Liver (tissue), 9 donors: ENCODE results near the gene IMMP1L. TPM values are rescaled to one million over a fixed set of nuclear protein-coding genes. Genes with fewer than 3 reads are reported as not detected.

Source experiments
- DNase-seq: peaks from one replicate; pipeline ENCODE4 v3.0.0-alpha.2; 2017; ENCODE audit warnings: low spot score
- H3K27ac ChIP-seq, 2 donors: one replicate each; pipeline ENCODE4 v1.7.0; 2013; ENCODE audit warnings: inconsistent platforms in 2 of 2, low read length in 2 of 2, control low read depth in 1 of 2, low read depth in 1 of 2, mild to moderate bottlenecking in 1 of 2
- H3K27me3 ChIP-seq, 4 donors: one replicate each; pipeline versions ENCODE4 v1.6.1 to v1.7.0; 2013; ENCODE audit warnings: low read length in 3 of 4, inconsistent platforms in 1 of 4, mild to moderate bottlenecking in 1 of 4, moderate library complexity in 1 of 4; ENCODE audit not compliant: control insufficient read depth in 4 of 4, insufficient read depth in 4 of 4
- H3K36me3 ChIP-seq, 4 donors: one replicate each; pipeline versions ENCODE4 v1.6.1 to v1.7.0; 2013; ENCODE audit warnings: low read length in 3 of 4, mild to moderate bottlenecking in 3 of 4, low read depth in 1 of 4, moderate library complexity in 1 of 4; ENCODE audit not compliant: control insufficient read depth in 4 of 4, insufficient read depth in 3 of 4
- H3K4me1 ChIP-seq, 4 donors: one replicate each; pipeline versions ENCODE4 v1.6.1 to v1.7.0; 2013; ENCODE audit warnings: low read length in 3 of 4, mild to moderate bottlenecking in 3 of 4, moderate library complexity in 1 of 4; ENCODE audit not compliant: control insufficient read depth in 4 of 4, insufficient read depth in 4 of 4
- H3K4me3 ChIP-seq, 3 donors: one replicate each; pipeline versions ENCODE4 v1.6.1 to v1.7.0; 2013; ENCODE audit warnings: low read length in 3 of 3, control low read depth in 1 of 3, low read depth in 1 of 3, mild to moderate bottlenecking in 1 of 3
- H3K9ac ChIP-seq, 2 donors: one replicate each; pipeline ENCODE4 v1.7.0; 2013; ENCODE audit warnings: low read length in 2 of 2, mild to moderate bottlenecking in 2 of 2, moderate library complexity in 2 of 2, control low read depth in 1 of 2, low read depth in 1 of 2
- H3K9me3 ChIP-seq, 4 donors: one replicate each; pipeline versions ENCODE4 v1.6.1 to v1.7.0; 2013; ENCODE audit warnings: low read length in 3 of 4; ENCODE audit not compliant: control insufficient read depth in 4 of 4
- ATF3 ChIP-seq: IDR thresholded peaks from 2 replicates; pipeline ENCODE4 v1.6.1; 2016; ENCODE audit warnings: antibody characterized with exemption
- CTCF ChIP-seq: fragments of 150-350 bp; IDR thresholded peaks from 2 replicates; pipeline ENCODE4 v1.5.1; 2017; ENCODE audit warnings: improper control_type of control experiment, low read depth, low read length; ENCODE audit not compliant: missing input control
- EGR1 ChIP-seq, 2 donors: IDR thresholded peaks; 2 replicates each; pipeline ENCODE4 v1.6.1; 2016 to 2018; ENCODE audit warnings: antibody characterized with exemption in 2 of 2, low read depth in 2 of 2
- FOXA1 ChIP-seq: IDR thresholded peaks from 2 replicates; pipeline ENCODE4 v1.6.1; 2016; ENCODE audit warnings: antibody characterized with exemption
- FOXA2 ChIP-seq: IDR thresholded peaks from 2 replicates; pipeline ENCODE4 v1.6.1; 2016; ENCODE audit warnings: antibody characterized with exemption
- GABPA ChIP-seq, 2 donors: IDR thresholded peaks in 1 of 2; conservative IDR thresholded peaks in 1 of 2; 2 replicates each; pipeline ENCODE4 v1.6.1; 2016; ENCODE audit warnings: antibody characterized with exemption in 2 of 2, mild to moderate bottlenecking in 1 of 2, moderate library complexity in 1 of 2
- HNF4A ChIP-seq, 2 donors: conservative IDR thresholded peaks; 2 replicates each; pipeline ENCODE4 v1.6.1; 2016; ENCODE audit warnings: antibody characterized with exemption in 2 of 2, mild to moderate bottlenecking in 2 of 2
- HNF4G ChIP-seq: IDR thresholded peaks from 2 replicates; pipeline ENCODE4 v1.6.1; 2016; ENCODE audit warnings: antibody characterized with exemption
- MAX ChIP-seq: IDR thresholded peaks from 2 replicates; pipeline ENCODE4 v1.6.1; 2016; ENCODE audit warnings: antibody characterized with exemption
- NR2F2 ChIP-seq: IDR thresholded peaks from 2 replicates; pipeline ENCODE4 v1.6.1; 2016; ENCODE audit warnings: antibody characterized with exemption
- RAD21 ChIP-seq, 2 donors: IDR thresholded peaks; 2 replicates each; pipeline ENCODE4 v1.6.1; 2016; ENCODE audit warnings: antibody characterized with exemption in 2 of 2, mild to moderate bottlenecking in 2 of 2
- REST ChIP-seq: IDR thresholded peaks from 2 replicates; pipeline ENCODE4 v1.6.1; 2016; ENCODE audit warnings: antibody characterized with exemption, mild to moderate bottlenecking
- RXRA ChIP-seq, 2 donors: IDR thresholded peaks; 2 replicates each; pipeline ENCODE4 v1.6.1; 2017 to 2018; ENCODE audit warnings: antibody characterized with exemption in 2 of 2, mild to moderate bottlenecking in 1 of 2
- SP1 ChIP-seq: IDR thresholded peaks from 2 replicates; pipeline ENCODE4 v1.6.1; 2018; ENCODE audit warnings: antibody characterized with exemption, mild to moderate bottlenecking
- TAF1 ChIP-seq: conservative IDR thresholded peaks from 2 replicates; pipeline ENCODE4 v1.6.1; 2016; ENCODE audit warnings: antibody characterized with exemption, mild to moderate bottlenecking
- YY1 ChIP-seq: IDR thresholded peaks from 2 replicates; pipeline ENCODE4 v1.6.1; 2016; ENCODE audit warnings: antibody characterized with exemption, mild to moderate bottlenecking
- ZBTB33 ChIP-seq: IDR thresholded peaks from 2 replicates; pipeline ENCODE4 v1.6.1; 2016; ENCODE audit warnings: antibody characterized with exemption
- WGBS: extraction: QIAGEN DNeasy Blood & Tissue Kit; methylation state at CpG from one replicate; pipeline ENCODE4 v1.1.7; 2013; 5-methylcytosine and 5-hydroxymethylcytosine counted together
- polyA plus RNA-seq, 2 donors: library from polyadenylated mRNA; stranded (reverse) in 1 of 2; unstranded in 1 of 2; fragments of 200-250 nt in 1 of 2; fragments of >200 nt in 1 of 2; fragmentation: Nextera tagmentation in 1 of 2; extraction: Ambion mirVana in 1 of 2; gene quantifications; one replicate each; pipeline versions ENCODE4 v1.2.1 to v1.2.3, GENCODE V29; 2013 to 2015
- total RNA-seq, 2 donors: library from RNA; depleted of rRNA; stranded (reverse); fragments of >200 nt; gene quantifications; one replicate each; pipeline ENCODE4 v1.2.3, GENCODE V29; 2014
- donor health status: healthy.
- donor health status: healthy.
- donor health status: healthy.
- donor health status: healthy.
- donor health status: healthy.

The IMMP1L gene
- total and polyA plus RNA-seq, 4 donors, result 8.2 to 28.1 (median 15.2) TPM

GRCh38 chr11:31387379-31387778 is 122.0 kb downstream of the IMMP1L start:
- no peak for TF ChIP-seq REST
- TF ChIP-seq FOXA2, result no peak
- TF ChIP-seq CTCF, result no peak
- TF ChIP-seq YY1, result no peak
- TF ChIP-seq MAX, result no peak
- TF ChIP-seq SP1, result no peak
- TF ChIP-seq NR2F2, result no peak
- no peak for TF ChIP-seq RXRA (IDR thresholded peaks at IDR 0.05)
- TF ChIP-seq FOXA1, result no peak
- no peak for TF ChIP-seq GABPA (IDR thresholded peaks at IDR 0.05 in 1 of 2, conservative IDR thresholded peaks at IDR 0.05 in 1 of 2)
- no peak for TF ChIP-seq TAF1
- no peak for TF ChIP-seq EGR1 (IDR thresholded peaks at IDR 0.05; ENCODE audit: low read depth in 2 of 2)
- no peak for TF ChIP-seq ATF3
- no peak for TF ChIP-seq ZBTB33
- no peak for TF ChIP-seq RAD21 (IDR thresholded peaks at IDR 0.05)
- TF ChIP-seq HNF4A (conservative IDR thresholded peaks at IDR 0.05), result no peak
- no peak for TF ChIP-seq HNF4G
- H3K9ac ChIP-seq, result no peak overlapping the region
- no peaks in the 10 kb centered on the region for H3K9me3 ChIP-seq
- no peak for DNase-seq
- WGBS, result 97% methylated on average over 2 of the region's 2 CpGs
- H3K27ac ChIP-seq, result no peak overlapping the region
- no peaks in the 10 kb centered on the region for H3K27me3 ChIP-seq
- peaks cover 0 to 3% (median 0%) of the 10 kb centered on the region in 4 donors for H3K36me3 ChIP-seq
- no peak overlapping the region for H3K4me3 ChIP-seq
- no peaks in the 10 kb centered on the region for H3K4me1 ChIP-seq

- Histone ChIP-seq H3K36me3 (peaks cover 0 to 6% (median 0%) of the 10 kb centered on the region in 4 donors), H3K9me3 (no peaks in the 10 kb centered on the region), H3K4me3 (no peak overlapping the region), H3K9ac (no peak overlapping the region), H3K27me3 (no peaks in the 10 kb centered on the region), H3K27ac (no peak overlapping the region), H3K4me1 (no peaks in the 10 kb centered on the region)
- DNase-seq, result no peak
- 81% methylated on average over 1 of the region's 1 CpG for WGBS
- TF ChIP-seq CTCF (no peak), RAD21 (IDR thresholded peaks at IDR 0.05) (no peak), HNF4A (conservative IDR thresholded peaks at IDR 0.05) (no peak), GABPA (IDR thresholded peaks at IDR 0.05 in 1 of 2, conservative IDR thresholded peaks at IDR 0.05 in 1 of 2) (no peak), EGR1 (IDR thresholded peaks at IDR 0.05; ENCODE audit: low read depth in 2 of 2) (no peak), ZBTB33 (no peak), HNF4G (no peak), TAF1 (no peak), RXRA (IDR thresholded peaks at IDR 0.05) (no peak), FOXA2 (no peak)
Observed at GRCh38 chr11:31383116-31383515, 126.3 kb downstream of the IMMP1L start.
